Activated T-cell treated with anti-CD3 and anti-CD28 coated beads, Interleukin-2, amount 50 U/mL, for 1 hour (primary cell): ENCODE results near the gene SAMD8.
"Not testable (repeated sequence)": the region's sequence is repeated elsewhere in the genome, so short reads cannot be mapped to it uniquely, and the experiment has no call there.

ENCODE experiments used
- DNase-seq: peaks from one replicate; pipeline ENCODE4 v3.0.0-alpha.2; 2020

SAMD8 gene

GRCh38 chr10:75199949-75200348 lies 88.5 kb downstream of the SAMD8 start:
- not testable (repeated sequence) for DNase-seq

GRCh38 chr10:75201793-75202307 lies 90.4 kb downstream of the SAMD8 start:
- no peak for DNase-seq

- no peak for DNase-seq
These were observed 91.0 kb downstream of the SAMD8 start for GRCh38 chr10:75202321-75203045.

GRCh38 chr10:75203046-75203620 lies 91.7 kb downstream of the SAMD8 start:
- not testable (repeated sequence) for DNase-seq

- DNase-seq, result no peak
These were observed 92.3 kb downstream of the SAMD8 start for GRCh38 chr10:75203724-75204123.

- DNase-seq, result no peak
These were observed 94.5 kb downstream of the SAMD8 start for GRCh38 chr10:75205908-75206307.

GRCh38 chr10:75206638-75207037 lies 95.2 kb downstream of the SAMD8 start:
- not testable (repeated sequence) for DNase-seq

- DNase-seq, result no peak
These were observed 95.8 kb downstream of the SAMD8 start for GRCh38 chr10:75207079-75207856.

GRCh38 chr10:75207857-75208144 lies 96.3 kb downstream of the SAMD8 start:
- DNase-seq, result no peak

GRCh38 chr10:75208181-75208580 lies 96.7 kb downstream of the SAMD8 start:
- DNase-seq, result no peak

GRCh38 chr10:75209086-75209920 lies 97.8 kb downstream of the SAMD8 start:
- no peak for DNase-seq

GRCh38 chr10:75209921-75210281 lies 98.4 kb downstream of the SAMD8 start:
- DNase-seq, result no peak

GRCh38 chr10:75210282-75211006 lies 99.0 kb downstream of the SAMD8 start, which contains the start of gene VDAC2:
VDAC2 (plus strand) TSS chr10:75210796; CDS start chr10:75211159, 363 bp downstream.
- peak; percentile 99 for DNase-seq

- no peak for DNase-seq
These were observed 99.7 kb downstream of the SAMD8 start for GRCh38 chr10:75211007-75211691.

GRCh38 chr10:75212343-75212742 lies 100.9 kb downstream of the SAMD8 start:
- DNase-seq, result no peak

GRCh38 chr10:75220274-75220673 lies 108.8 kb downstream of the SAMD8 start:
- no peak for DNase-seq

GRCh38 chr10:75221492-75221891 lies 110.0 kb downstream of the SAMD8 start:
- not testable (repeated sequence) for DNase-seq

GRCh38 chr10:75223507-75223906 lies 112.1 kb downstream of the SAMD8 start:
- DNase-seq, result no peak

- no peak for DNase-seq
These were observed 114.6 kb downstream of the SAMD8 start for GRCh38 chr10:75226095-75226494.

- no peak for DNase-seq
These were observed 115.2 kb downstream of the SAMD8 start for GRCh38 chr10:75226656-75227055.

- no peak for DNase-seq
These were observed 116.8 kb downstream of the SAMD8 start for GRCh38 chr10:75228278-75228677.

GRCh38 chr10:75228834-75229233 lies 117.4 kb downstream of the SAMD8 start:
- no peak for DNase-seq
